ENCODE results near the gene SMCHD1. TPM values are rescaled to one million over a fixed set of nuclear protein-coding genes. Genes with fewer than 3 reads are reported as not detected.
A peak's percentile ranks its signal among the peaks of the same experiment; 100 is the strongest.
"Not testable (repeated sequence)": the region's sequence is repeated elsewhere in the genome, so short reads cannot be mapped to it uniquely, and the experiment has no call there.

The SMCHD1 gene
- total and polyA plus RNA-seq, 9 donors = 25.3 to 59.0 (median 36.8) TPM

DNA sequence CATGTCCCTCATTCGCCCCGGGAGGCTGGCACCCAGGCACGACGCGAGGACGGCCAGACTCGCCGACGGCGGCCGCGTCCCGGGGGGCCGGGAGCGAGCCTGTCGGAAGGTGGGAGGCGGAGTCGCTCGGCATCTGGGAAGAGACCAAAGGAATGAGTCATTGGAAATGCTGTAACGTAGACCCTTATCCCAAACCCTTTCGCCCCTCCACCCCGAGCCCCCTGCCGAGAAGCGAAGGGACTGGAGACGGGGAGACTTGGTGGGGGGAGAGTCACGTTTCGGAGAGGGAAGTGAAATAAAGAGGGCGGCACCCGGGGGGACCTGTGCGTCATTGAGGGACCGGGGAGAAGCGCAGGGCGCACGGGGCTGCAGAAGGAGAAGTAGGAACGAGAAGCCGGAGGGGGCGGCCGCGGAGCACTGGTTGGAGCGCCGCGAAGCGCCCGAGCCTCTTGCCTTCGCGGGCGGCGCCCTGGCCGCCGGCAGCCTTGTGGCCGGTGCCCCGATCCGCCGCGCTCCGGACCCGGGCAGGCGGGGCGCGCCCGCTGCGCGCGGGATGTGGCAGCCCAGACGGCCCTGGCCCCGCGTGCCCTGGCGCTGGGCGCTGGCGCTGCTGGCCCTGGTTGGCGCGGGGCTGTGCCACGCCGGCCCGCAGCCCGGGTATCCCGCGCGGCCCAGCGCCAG is 191.2 kb downstream of the SMCHD1 start, which contains the start of gene EMILIN2:
EMILIN2 (plus strand) TSS at position 371 of the 681 bp plus-strand sequence; CDS start at position 554, 183 bp downstream.
- peaks cover 45% of the 10 kb centered on the region for H3K27me3 ChIP-seq (ENCODE audit: control insufficient read depth, insufficient read depth, low read length)
- H3K36me3 ChIP-seq (ENCODE audit: control insufficient read depth, insufficient read depth, low read length) = no peaks in the 10 kb centered on the region
- peak within 1 kb of the TSS; percentile 63 for H3K4me3 ChIP-seq (ENCODE audit: low read length)
- H3K4me1 ChIP-seq (ENCODE audit: control insufficient read depth, insufficient read depth, low read length) = peaks cover 23% of the 10 kb centered on the region
- DNase-seq = peak; percentile 91
- peak within 1 kb of the TSS; percentile 89 for H3K27ac ChIP-seq (ENCODE audit: low read length)
- H3K9me3 ChIP-seq (replicated peaks; ENCODE audit: control insufficient read depth, low read depth, low read length) = no peaks in the 10 kb centered on the region
- under 1% methylated on average over 66 of the region's 80 CpGs for WGBS (ENCODE audit: insufficient coverage)

- H3K4me3 ChIP-seq (ENCODE audit: low read length) = peak overlapping the region; percentile 63
- peaks cover 23% of the 10 kb centered on the region for H3K4me1 ChIP-seq (ENCODE audit: control insufficient read depth, insufficient read depth, low read length)
- H3K27me3 ChIP-seq (ENCODE audit: control insufficient read depth, insufficient read depth, low read length) = peaks cover 45% of the 10 kb centered on the region
- WGBS (ENCODE audit: insufficient coverage) = under 1% methylated on average over 61 of the region's 80 CpGs
- H3K9me3 ChIP-seq (replicated peaks; ENCODE audit: control insufficient read depth, low read depth, low read length) = no peaks in the 10 kb centered on the region
- DNase-seq = peak; percentile 62
- H3K27ac ChIP-seq (ENCODE audit: low read length) = peak overlapping the region; percentile 80
- no peaks in the 10 kb centered on the region for H3K36me3 ChIP-seq (ENCODE audit: control insufficient read depth, insufficient read depth, low read length)
These were observed 192.1 kb downstream of the SMCHD1 start for GRCh38 chr18:2847317-2848246.

- Histone ChIP-seq H3K27me3 (ENCODE audit: control insufficient read depth, insufficient read depth, low read length) (peaks cover 43% of the 10 kb centered on the region), H3K4me3 (ENCODE audit: low read length) (peak overlapping the region; percentile 63), H3K4me1 (ENCODE audit: control insufficient read depth, insufficient read depth, low read length) (peaks cover 24% of the 10 kb centered on the region), H3K27ac (ENCODE audit: low read length) (peak overlapping the region; percentile 80), H3K9me3 (replicated peaks; ENCODE audit: control insufficient read depth, low read depth, low read length) (no peaks in the 10 kb centered on the region), H3K36me3 (ENCODE audit: control insufficient read depth, insufficient read depth, low read length) (peaks cover 2% of the 10 kb centered on the region)
- 15% methylated on average over 3 of the region's 17 CpGs for WGBS (ENCODE audit: insufficient coverage)
- peak; percentile 56 for DNase-seq
These were observed 193.0 kb downstream of the SMCHD1 start for GRCh38 chr18:2848247-2849246.

GRCh38 chr18:2850816-2851215 is 195.3 kb downstream of the SMCHD1 start:
- Histone ChIP-seq H3K27ac (ENCODE audit: low read length) (no peak overlapping the region), H3K9me3 (replicated peaks; ENCODE audit: control insufficient read depth, low read depth, low read length) (no peaks in the 10 kb centered on the region), H3K4me1 (ENCODE audit: control insufficient read depth, insufficient read depth, low read length) (peaks cover 41% of the 10 kb centered on the region), H3K36me3 (ENCODE audit: control insufficient read depth, insufficient read depth, low read length) (peaks cover 2% of the 10 kb centered on the region), H3K27me3 (ENCODE audit: control insufficient read depth, insufficient read depth, low read length) (peaks cover 33% of the 10 kb centered on the region), H3K4me3 (ENCODE audit: low read length) (no peak overlapping the region)
- DNase-seq = no peak
- no CpG with 5 or more reads among the region's 2 CpGs for WGBS (ENCODE audit: insufficient coverage)

- Histone ChIP-seq H3K36me3 (ENCODE audit: control insufficient read depth, insufficient read depth, low read length) (peaks cover 2% of the 10 kb centered on the region), H3K4me3 (ENCODE audit: low read length) (no peak overlapping the region), H3K27ac (ENCODE audit: low read length) (no peak overlapping the region), H3K27me3 (ENCODE audit: control insufficient read depth, insufficient read depth, low read length) (peaks cover 24% of the 10 kb centered on the region), H3K9me3 (replicated peaks; ENCODE audit: control insufficient read depth, low read depth, low read length) (no peaks in the 10 kb centered on the region), H3K4me1 (ENCODE audit: control insufficient read depth, insufficient read depth, low read length) (peaks cover 35% of the 10 kb centered on the region)
- DNase-seq = no peak
- no CpG with 5 or more reads among the region's 8 CpGs for whole genome bisulfite sequencing (ENCODE audit: insufficient coverage)
These were observed 196.2 kb downstream of the SMCHD1 start for GRCh38 chr18:2851771-2852170.

GRCh38 chr18:2852460-2852859 is 196.9 kb downstream of the SMCHD1 start:
- not testable (repeated sequence) for H3K27ac ChIP-seq (ENCODE audit: low read length); H3K9me3 ChIP-seq (replicated peaks; ENCODE audit: control insufficient read depth, low read depth, low read length); DNase-seq; H3K36me3 ChIP-seq (ENCODE audit: control insufficient read depth, insufficient read depth, low read length); H3K4me3 ChIP-seq (ENCODE audit: low read length)
- peaks cover 20% of the 10 kb centered on the region for H3K27me3 ChIP-seq (ENCODE audit: control insufficient read depth, insufficient read depth, low read length)
- H3K4me1 ChIP-seq (ENCODE audit: control insufficient read depth, insufficient read depth, low read length) = peaks cover 33% of the 10 kb centered on the region
- 96% methylated on average over 7 of the region's 12 CpGs for WGBS (ENCODE audit: insufficient coverage)

DNA sequence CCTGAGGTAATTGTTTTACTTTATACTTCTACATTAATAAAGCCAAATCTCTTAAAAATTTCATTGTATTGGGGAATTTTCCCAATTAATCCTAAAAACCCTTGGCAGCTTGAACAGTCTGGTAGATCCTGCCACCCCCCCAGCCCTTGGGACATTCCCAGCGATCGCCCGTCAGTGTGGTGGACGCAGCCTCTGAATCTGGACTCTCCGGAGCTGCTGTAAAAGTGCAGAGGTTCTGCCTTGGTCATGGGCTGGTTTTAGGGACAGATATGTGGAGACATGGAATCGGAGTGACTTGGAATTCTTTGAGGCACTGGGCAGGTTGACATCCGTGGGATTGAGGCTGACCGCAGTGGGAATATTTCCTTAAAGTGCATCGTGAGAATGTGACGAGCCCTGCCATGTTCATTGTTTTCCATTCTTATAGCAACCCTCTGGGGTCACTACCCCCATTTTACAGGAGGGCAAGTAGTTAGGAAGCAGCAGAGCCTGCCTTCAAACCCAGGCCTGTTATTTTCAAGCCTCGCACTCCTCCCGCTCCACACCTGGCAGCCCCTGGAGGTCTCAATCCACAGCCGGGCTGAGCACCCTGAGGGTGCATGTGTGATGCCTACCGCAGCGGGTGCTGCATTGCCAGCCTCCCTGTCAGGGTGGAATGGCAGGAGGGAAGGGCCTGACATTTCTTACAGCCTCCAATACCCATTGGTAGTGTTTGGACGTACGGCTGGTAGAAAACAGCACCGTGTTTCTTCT is 197.8 kb downstream of the SMCHD1 start:
- 95% methylated on average over 8 of the region's 18 CpGs for WGBS (ENCODE audit: insufficient coverage)
- no peak for DNase-seq
- Histone ChIP-seq H3K4me3 (ENCODE audit: low read length) (no peak overlapping the region), H3K9me3 (replicated peaks; ENCODE audit: control insufficient read depth, low read depth, low read length) (no peaks in the 10 kb centered on the region), H3K36me3 (ENCODE audit: control insufficient read depth, insufficient read depth, low read length) (peaks cover 2% of the 10 kb centered on the region), H3K27ac (ENCODE audit: low read length) (peak overlapping the region; percentile 62), H3K4me1 (ENCODE audit: control insufficient read depth, insufficient read depth, low read length) (peaks cover 35% of the 10 kb centered on the region), H3K27me3 (ENCODE audit: control insufficient read depth, insufficient read depth, low read length) (peaks cover 12% of the 10 kb centered on the region)

GRCh38 chr18:2853926-2854664 is 198.6 kb downstream of the SMCHD1 start:
- Histone ChIP-seq H3K9me3 (replicated peaks; ENCODE audit: control insufficient read depth, low read depth, low read length) (no peaks in the 10 kb centered on the region), H3K4me3 (ENCODE audit: low read length) (no peak overlapping the region), H3K27ac (ENCODE audit: low read length) (peak overlapping the region; percentile 62), H3K27me3 (ENCODE audit: control insufficient read depth, insufficient read depth, low read length) (peaks cover 9% of the 10 kb centered on the region), H3K4me1 (ENCODE audit: control insufficient read depth, insufficient read depth, low read length) (peaks cover 32% of the 10 kb centered on the region), H3K36me3 (ENCODE audit: control insufficient read depth, insufficient read depth, low read length) (peaks cover 2% of the 10 kb centered on the region)
- peak; percentile 57 for DNase-seq
- WGBS (ENCODE audit: insufficient coverage) = no CpG with 5 or more reads among the region's 7 CpGs
